GM23248 (cell line): ENCODE measurements around the gene NUP42.
"Not testable (repeated sequence)": the region's sequence is repeated elsewhere in the genome, so short reads cannot be mapped to it uniquely, and the experiment has no call there.

Experiments used
- EZH2 ChIP-seq: fragments of 200-600 bp; sonication (generic); IDR thresholded peaks from 2 replicates; pipeline ENCODE4 v1.6.1; 2018; ENCODE audit warnings: antibody characterized with exemption, mild to moderate bottlenecking; ENCODE audit not compliant: insufficient read depth, poor library complexity, severe bottlenecking
- EZH2phosphoT487 ChIP-seq: fragments of 200-600 bp; sonication (generic); IDR thresholded peaks from 2 replicates; pipeline ENCODE4 v1.6.1; 2018; ENCODE audit warnings: antibody characterized with exemption, moderate library complexity, mild to moderate bottlenecking, low read depth; ENCODE audit not compliant: insufficient read depth

- not testable (repeated sequence) for TF ChIP-seq EZH2, EZH2phosphoT487
Measured at GRCh38 chr7:23224364-23224763, 42.5 kb downstream of the NUP42 start.
